ENCODE results near the gene LRRC72.
"Not testable (repeated sequence)": the region's sequence is repeated elsewhere in the genome, so short reads cannot be mapped to it uniquely, and the experiment has no call there.

Gene LRRC72

GRCh38 chr7:16531707-16532106 is 5.1 kb downstream of the LRRC72 start:
- Histone ChIP-seq H3K9me3 (ENCODE audit: insufficient read depth, low read depth, low read length) (no peaks in the 10 kb centered on the region), H3K9ac (ENCODE audit: low read depth, low read length) (no peak overlapping the region), H3K4me1 (ENCODE audit: insufficient read depth, low read length) (no peaks in the 10 kb centered on the region), H3K36me3 (ENCODE audit: insufficient read depth, low read depth, low read length) (no peaks in the 10 kb centered on the region), H3K4me3 (ENCODE audit: low read length) (no peak overlapping the region), H3K27ac (ENCODE audit: low read length) (no peak overlapping the region), H3K27me3 (ENCODE audit: insufficient read depth, low read length) (no peaks in the 10 kb centered on the region)

GRCh38 chr7:16532272-16532671 is 5.6 kb downstream of the LRRC72 start:
- Histone ChIP-seq H3K36me3 (ENCODE audit: insufficient read depth, low read depth, low read length) (no peaks in the 10 kb centered on the region), H3K27ac (ENCODE audit: low read length) (no peak overlapping the region), H3K4me1 (ENCODE audit: insufficient read depth, low read length) (no peaks in the 10 kb centered on the region), H3K4me3 (ENCODE audit: low read length) (no peak overlapping the region), H3K27me3 (ENCODE audit: insufficient read depth, low read length) (no peaks in the 10 kb centered on the region), H3K9ac (ENCODE audit: low read depth, low read length) (no peak overlapping the region), H3K9me3 (ENCODE audit: insufficient read depth, low read depth, low read length) (no peaks in the 10 kb centered on the region)

- Histone ChIP-seq H3K9ac (ENCODE audit: low read depth, low read length) (no peak overlapping the region), H3K4me3 (ENCODE audit: low read length) (no peak overlapping the region), H3K4me1 (ENCODE audit: insufficient read depth, low read length) (no peaks in the 10 kb centered on the region), H3K27ac (ENCODE audit: low read length) (no peak overlapping the region), H3K27me3 (ENCODE audit: insufficient read depth, low read length) (no peaks in the 10 kb centered on the region), H3K36me3 (ENCODE audit: insufficient read depth, low read depth, low read length) (no peaks in the 10 kb centered on the region), H3K9me3 (ENCODE audit: insufficient read depth, low read depth, low read length) (no peaks in the 10 kb centered on the region)
Observed at GRCh38 chr7:16535500-16535899, 8.9 kb downstream of the LRRC72 start.

GRCh38 chr7:16540559-16540958 is 13.9 kb downstream of the LRRC72 start:
- not testable (repeated sequence) for H3K4me3 ChIP-seq (ENCODE audit: low read length); H3K9me3 ChIP-seq (ENCODE audit: insufficient read depth, low read depth, low read length); H3K27ac ChIP-seq (ENCODE audit: low read length); H3K27me3 ChIP-seq (ENCODE audit: insufficient read depth, low read length); H3K36me3 ChIP-seq (ENCODE audit: insufficient read depth, low read depth, low read length); H3K4me1 ChIP-seq (ENCODE audit: insufficient read depth, low read length); H3K9ac ChIP-seq (ENCODE audit: low read depth, low read length)

GRCh38 chr7:16542401-16542800 is 15.8 kb downstream of the LRRC72 start:
- Histone ChIP-seq H3K27me3 (ENCODE audit: insufficient read depth, low read length) (no peaks in the 10 kb centered on the region), H3K36me3 (ENCODE audit: insufficient read depth, low read depth, low read length) (no peaks in the 10 kb centered on the region), H3K4me1 (ENCODE audit: insufficient read depth, low read length) (no peaks in the 10 kb centered on the region), H3K4me3 (ENCODE audit: low read length) (no peak overlapping the region), H3K9ac (ENCODE audit: low read depth, low read length) (no peak overlapping the region), H3K27ac (ENCODE audit: low read length) (no peak overlapping the region), H3K9me3 (ENCODE audit: insufficient read depth, low read depth, low read length) (no peaks in the 10 kb centered on the region)

DNA sequence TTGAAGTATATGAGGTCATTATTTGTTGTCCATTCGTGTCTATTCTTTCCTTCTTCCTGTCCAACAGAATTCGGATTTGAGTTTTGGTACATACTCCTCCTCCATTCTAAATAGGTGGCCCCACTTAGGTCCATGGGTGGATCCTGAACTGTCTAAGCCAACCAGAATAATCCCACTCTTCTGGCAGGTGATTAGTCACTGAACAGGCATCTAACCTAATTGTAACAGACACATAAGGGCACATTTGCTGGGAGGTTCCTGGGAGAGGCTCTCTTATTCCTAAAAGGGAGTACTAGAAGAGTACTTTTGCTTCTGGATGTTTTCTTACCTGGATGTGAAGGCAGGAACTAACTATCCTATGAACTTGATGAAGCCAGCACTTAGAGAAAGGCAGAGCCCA is 16.8 kb downstream of the LRRC72 start:
- H3K36me3 ChIP-seq (ENCODE audit: insufficient read depth, low read depth, low read length): no peaks in the 10 kb centered on the region
- H3K27ac ChIP-seq (ENCODE audit: low read length): no peak overlapping the region
- no peaks in the 10 kb centered on the region for H3K27me3 ChIP-seq (ENCODE audit: insufficient read depth, low read length)
- H3K9ac ChIP-seq (ENCODE audit: low read depth, low read length): no peak overlapping the region
- no peaks in the 10 kb centered on the region for H3K9me3 ChIP-seq (ENCODE audit: insufficient read depth, low read depth, low read length)
- H3K4me1 ChIP-seq (ENCODE audit: insufficient read depth, low read length): no peaks in the 10 kb centered on the region
- H3K4me3 ChIP-seq (ENCODE audit: low read length): no peak overlapping the region

- H3K9me3 ChIP-seq (ENCODE audit: insufficient read depth, low read depth, low read length): no peaks in the 10 kb centered on the region
- H3K9ac ChIP-seq (ENCODE audit: low read depth, low read length): no peak overlapping the region
- H3K27ac ChIP-seq (ENCODE audit: low read length): no peak overlapping the region
- H3K27me3 ChIP-seq (ENCODE audit: insufficient read depth, low read length): no peaks in the 10 kb centered on the region
- no peak overlapping the region for H3K4me3 ChIP-seq (ENCODE audit: low read length)
- H3K4me1 ChIP-seq (ENCODE audit: insufficient read depth, low read length): no peaks in the 10 kb centered on the region
- no peaks in the 10 kb centered on the region for H3K36me3 ChIP-seq (ENCODE audit: insufficient read depth, low read depth, low read length)
Observed at GRCh38 chr7:16546921-16547505, 20.4 kb downstream of the LRRC72 start.

DNA sequence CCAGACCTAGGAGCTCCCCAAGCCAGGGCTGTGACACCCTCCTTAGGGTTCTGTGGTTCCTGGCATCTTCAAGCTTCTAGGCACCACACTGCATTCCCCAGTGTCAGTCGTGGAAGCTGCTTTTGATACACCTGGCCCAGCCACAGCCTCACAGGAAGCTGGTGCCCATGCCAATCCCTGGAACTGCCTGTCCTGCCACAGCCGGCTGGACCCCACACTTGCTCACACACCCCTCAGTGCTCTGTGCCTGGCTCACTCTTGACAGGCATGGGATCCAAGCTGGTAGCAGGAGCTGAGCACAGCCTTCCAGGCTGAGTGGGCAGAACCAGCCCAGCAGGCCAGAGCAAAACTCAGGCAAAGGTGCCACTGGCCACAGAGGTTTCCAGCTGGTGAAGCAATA is 21.8 kb downstream of the LRRC72 start:
- no peaks in the 10 kb centered on the region for H3K27me3 ChIP-seq (ENCODE audit: insufficient read depth, low read length)
- H3K9me3 ChIP-seq (ENCODE audit: insufficient read depth, low read depth, low read length): no peaks in the 10 kb centered on the region
- no peak overlapping the region for H3K9ac ChIP-seq (ENCODE audit: low read depth, low read length)
- no peak overlapping the region for H3K27ac ChIP-seq (ENCODE audit: low read length)
- no peak overlapping the region for H3K4me3 ChIP-seq (ENCODE audit: low read length)
- H3K36me3 ChIP-seq (ENCODE audit: insufficient read depth, low read depth, low read length): no peaks in the 10 kb centered on the region
- H3K4me1 ChIP-seq (ENCODE audit: insufficient read depth, low read length): no peaks in the 10 kb centered on the region

GRCh38 chr7:16550671-16551070 is 24.0 kb downstream of the LRRC72 start:
- Histone ChIP-seq H3K27ac (ENCODE audit: low read length) (no peak overlapping the region), H3K27me3 (ENCODE audit: insufficient read depth, low read length) (no peaks in the 10 kb centered on the region), H3K4me1 (ENCODE audit: insufficient read depth, low read length) (no peaks in the 10 kb centered on the region), H3K36me3 (ENCODE audit: insufficient read depth, low read depth, low read length) (no peaks in the 10 kb centered on the region), H3K9ac (ENCODE audit: low read depth, low read length) (no peak overlapping the region), H3K4me3 (ENCODE audit: low read length) (no peak overlapping the region), H3K9me3 (ENCODE audit: insufficient read depth, low read depth, low read length) (no peaks in the 10 kb centered on the region)

- no peak overlapping the region for H3K4me3 ChIP-seq (ENCODE audit: low read length)
- no peak overlapping the region for H3K27ac ChIP-seq (ENCODE audit: low read length)
- H3K9me3 ChIP-seq (ENCODE audit: insufficient read depth, low read depth, low read length): no peaks in the 10 kb centered on the region
- H3K9ac ChIP-seq (ENCODE audit: low read depth, low read length): no peak overlapping the region
- H3K36me3 ChIP-seq (ENCODE audit: insufficient read depth, low read depth, low read length): no peaks in the 10 kb centered on the region
- H3K4me1 ChIP-seq (ENCODE audit: insufficient read depth, low read length): no peaks in the 10 kb centered on the region
- no peaks in the 10 kb centered on the region for H3K27me3 ChIP-seq (ENCODE audit: insufficient read depth, low read length)
Observed at GRCh38 chr7:16554518-16555236, 28.1 kb downstream of the LRRC72 start.

DNA sequence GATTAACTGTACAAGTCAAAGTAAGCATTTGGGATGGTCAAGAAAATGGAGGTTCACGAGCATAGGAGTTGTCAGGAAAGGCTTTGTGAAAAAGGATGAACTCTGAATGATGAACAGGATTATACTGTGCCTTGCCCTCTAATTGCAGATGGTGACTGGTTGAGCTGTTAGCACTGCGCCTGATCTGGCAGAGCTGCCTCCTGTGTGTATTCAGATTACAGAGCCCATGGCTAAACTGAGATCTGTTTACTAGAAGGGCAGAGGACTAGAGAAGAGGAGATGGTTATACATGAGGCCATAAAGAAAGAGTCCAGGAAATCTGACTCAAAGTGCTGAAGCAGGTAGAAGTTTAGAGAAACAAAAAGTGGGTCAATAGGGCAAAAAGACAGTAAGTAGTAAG is 29.7 kb downstream of the LRRC72 start:
- H3K9me3 ChIP-seq (ENCODE audit: insufficient read depth, low read depth, low read length): no peaks in the 10 kb centered on the region
- no peak overlapping the region for H3K27ac ChIP-seq (ENCODE audit: low read length)
- no peak overlapping the region for H3K9ac ChIP-seq (ENCODE audit: low read depth, low read length)
- H3K27me3 ChIP-seq (ENCODE audit: insufficient read depth, low read length): no peaks in the 10 kb centered on the region
- no peaks in the 10 kb centered on the region for H3K4me1 ChIP-seq (ENCODE audit: insufficient read depth, low read length)
- no peaks in the 10 kb centered on the region for H3K36me3 ChIP-seq (ENCODE audit: insufficient read depth, low read depth, low read length)
- no peak overlapping the region for H3K4me3 ChIP-seq (ENCODE audit: low read length)

DNA sequence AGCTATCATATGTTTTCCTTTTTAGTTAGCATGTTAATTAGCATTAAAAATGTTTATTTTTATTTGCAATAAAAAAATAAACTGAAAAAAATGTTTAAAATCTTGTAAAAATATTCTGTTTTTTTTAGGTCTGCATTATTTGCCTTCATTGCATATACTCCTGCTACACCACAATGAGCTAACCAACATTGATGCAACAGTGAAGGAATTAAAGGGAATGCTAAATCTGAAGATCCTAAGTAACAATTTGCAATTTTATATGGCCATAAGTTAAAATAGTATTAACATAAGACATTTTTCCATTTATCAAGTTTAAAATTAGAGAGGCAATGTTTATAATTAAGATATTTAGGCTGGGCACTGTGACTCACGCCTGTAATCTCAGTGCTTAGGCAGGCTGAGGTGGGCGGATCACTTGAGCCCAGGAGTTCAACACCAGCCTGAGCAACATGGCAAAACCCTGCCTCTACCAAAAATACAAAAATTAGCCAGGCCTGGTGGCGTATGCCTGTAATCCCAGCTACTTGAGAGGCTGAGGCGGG is 32.2 kb downstream of the LRRC72 start:
- Histone ChIP-seq H3K4me1 (ENCODE audit: insufficient read depth, low read length) (no peaks in the 10 kb centered on the region), H3K36me3 (ENCODE audit: insufficient read depth, low read depth, low read length) (no peaks in the 10 kb centered on the region), H3K9ac (ENCODE audit: low read depth, low read length) (no peak overlapping the region), H3K27ac (ENCODE audit: low read length) (no peak overlapping the region), H3K27me3 (ENCODE audit: insufficient read depth, low read length) (no peaks in the 10 kb centered on the region), H3K4me3 (ENCODE audit: low read length) (no peak overlapping the region), H3K9me3 (ENCODE audit: insufficient read depth, low read depth, low read length) (no peaks in the 10 kb centered on the region)
